ENCODE measurements around the gene FOXL2NB. TPM values are rescaled to one million over a fixed set of nuclear protein-coding genes. Genes with fewer than 3 reads are reported as not detected.
A peak's percentile ranks its signal among the peaks of the same experiment; 100 is the strongest.

The FOXL2NB gene
- total RNA-seq, 6 experiments from 2014 or later, result not detected

GRCh38 chr3:138941259-138941885, 5.6 kb upstream of the FOXL2NB start:
- Histone ChIP-seq H3K4me1 (peaks cover 0 to 48% (median 4%) of the 10 kb centered on the region in 4 donors), H3K9me3 (no peaks in the 10 kb centered on the region), H3K27me3 (peaks cover 26 to 84% of the 10 kb centered on the region in 2 donors), H3K4me3 (no peak overlapping the region), H3K27ac (no peak overlapping the region), H3K36me3 (no peaks in the 10 kb centered on the region)
- intact Hi-C loops (cut with DNase I), result loop anchor here in 1 of 2 donors (10.0 kb wide), 1 partner anchor 383 kb away; no protein-coding TSS in a partner anchor
- peak; percentile 38 to 49 (median 44) for TF ChIP-seq CTCF (IDR thresholded peaks at IDR 0.05)
- no peak for TF ChIP-seq POLR2A (IDR thresholded peaks at IDR 0.05)
- whole genome bisulfite sequencing (ENCODE audit: insufficient coverage, low coverage, low lambda C conversion rate, missing lambda C conversion rate), result 52% methylated on average over 4 of the region's 7 CpGs
- peak; percentile 43 to 69 (median 56) for ATAC-seq
- DNase-seq, result peak in 2 of 3 donors; percentile 53 to 61

GRCh38 chr3:138942271-138942670, 4.7 kb upstream of the FOXL2NB start:
- peaks cover 26 to 87% of the 10 kb centered on the region in 2 donors for H3K27me3 ChIP-seq
- H3K9me3 ChIP-seq, result no peaks in the 10 kb centered on the region
- no peak for ATAC-seq
- TF ChIP-seq CTCF (IDR thresholded peaks at IDR 0.05) (no peak), POLR2A (IDR thresholded peaks at IDR 0.05) (no peak)
- peaks cover 0 to 43% (median 3%) of the 10 kb centered on the region in 4 donors for H3K4me1 ChIP-seq
- no peaks in the 10 kb centered on the region for H3K36me3 ChIP-seq
- intact Hi-C loops (cut with DNase I), result loop anchor here in 1 of 2 donors (10.0 kb wide), 1 partner anchor 383 kb away; no protein-coding TSS in a partner anchor
- no peak overlapping the region for H3K27ac ChIP-seq
- no peak for DNase-seq
- no CpG with 5 or more reads among the region's 4 CpGs for WGBS (ENCODE audit: insufficient coverage, low coverage, low lambda C conversion rate, missing lambda C conversion rate)
- H3K4me3 ChIP-seq, result no peak overlapping the region

GRCh38 chr3:138942861-138943623, 4.0 kb upstream of the FOXL2NB start:
- peaks cover 0 to 36% (median 3%) of the 10 kb centered on the region in 4 donors for H3K4me1 ChIP-seq
- TF ChIP-seq POLR2A (IDR thresholded peaks at IDR 0.05), result no peak
- TF ChIP-seq CTCF (IDR thresholded peaks at IDR 0.05), result no peak
- H3K9me3 ChIP-seq, result no peaks in the 10 kb centered on the region
- DNase-seq, result no peak
- ATAC-seq, result no peak
- H3K27ac ChIP-seq, result no peak overlapping the region
- H3K27me3 ChIP-seq, result peaks cover 22 to 86% of the 10 kb centered on the region in 2 donors
- intact Hi-C loops (cut with DNase I), result loop anchor here in 1 of 2 donors (10.0 kb wide), 1 partner anchor 382 kb away; no protein-coding TSS in a partner anchor
- 20% methylated on average over 20 of the region's 25 CpGs for WGBS (ENCODE audit: insufficient coverage, low coverage, low lambda C conversion rate, missing lambda C conversion rate)
- no peak overlapping the region for H3K4me3 ChIP-seq
- no peaks in the 10 kb centered on the region for H3K36me3 ChIP-seq

- no peak for TF ChIP-seq CTCF (IDR thresholded peaks at IDR 0.05)
- no peak for TF ChIP-seq POLR2A (IDR thresholded peaks at IDR 0.05)
- no peak for DNase-seq
- H3K4me3 ChIP-seq, result no peak overlapping the region
- intact Hi-C loops (cut with DNase I), result loop anchor here in 1 of 2 donors (10.0 kb wide), 1 partner anchor 381 kb away; no protein-coding TSS in a partner anchor
- peaks cover 19 to 78% of the 10 kb centered on the region in 2 donors for H3K27me3 ChIP-seq
- peaks cover 0 to 34% (median 3%) of the 10 kb centered on the region in 4 donors for H3K4me1 ChIP-seq
- no peak overlapping the region for H3K27ac ChIP-seq
- 13% methylated on average over 30 of the region's 30 CpGs for WGBS (ENCODE audit: insufficient coverage, low coverage, low lambda C conversion rate, missing lambda C conversion rate)
- H3K36me3 ChIP-seq, result no peaks in the 10 kb centered on the region
- peak in 1 of 4 donors; percentile 18 for ATAC-seq
- H3K9me3 ChIP-seq, result no peaks in the 10 kb centered on the region
Measured at GRCh38 chr3:138943724-138944653, 3.0 kb upstream of the FOXL2NB start.
